ENCODE results near the gene CWC25. TPM values are rescaled to one million over a fixed set of nuclear protein-coding genes. Genes with fewer than 3 reads are reported as not detected.

Gene CWC25
- total RNA-seq, 4 donors from 2014 or later = 15.2 to 49.6 (median 30.5) TPM

DNA sequence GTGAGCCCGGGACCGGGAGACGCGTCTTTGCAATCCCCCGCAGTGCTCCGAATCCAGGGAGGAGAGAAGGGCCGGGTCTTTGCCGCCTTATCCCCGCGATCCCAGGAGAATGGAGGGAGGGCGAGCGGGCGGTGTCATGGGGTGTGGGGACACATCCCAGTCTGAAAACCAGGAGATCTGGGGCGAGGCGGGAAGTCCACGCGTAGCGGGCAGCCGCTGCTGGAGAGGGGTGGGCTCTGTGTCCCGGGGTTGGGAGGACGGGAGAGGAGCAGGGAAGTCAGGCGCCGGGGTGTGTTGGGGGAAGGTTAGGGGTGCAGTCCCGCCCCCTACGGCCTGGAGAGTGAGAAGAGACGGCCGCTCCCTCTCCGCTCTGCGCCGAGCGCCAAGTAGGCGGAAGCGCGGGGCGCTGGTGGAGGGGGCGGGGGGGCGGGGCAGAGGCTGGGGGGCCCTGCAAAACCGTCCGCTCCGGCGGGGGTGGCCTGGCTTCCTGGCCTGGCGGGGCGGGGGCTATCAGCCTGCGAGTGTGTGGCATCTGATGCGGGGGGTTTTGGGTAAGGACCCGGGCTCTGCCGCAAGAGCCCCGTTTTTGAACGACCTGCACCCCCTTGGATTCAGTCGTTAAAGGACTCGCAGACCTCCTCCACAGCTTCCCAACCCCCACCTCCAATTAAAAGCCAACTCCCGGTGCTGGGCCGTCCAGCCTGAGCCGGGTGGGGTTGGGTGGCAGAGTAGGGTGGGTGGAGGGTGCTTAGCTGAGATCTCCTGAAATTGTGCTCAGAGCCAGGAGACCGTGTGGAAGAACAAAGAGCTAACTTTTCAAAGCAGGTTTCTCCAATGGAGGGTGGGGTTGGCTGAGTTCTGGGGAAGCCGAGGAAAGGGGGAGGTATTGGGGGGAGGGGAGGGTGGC, 45.4 kb upstream of the CWC25 start:
- TF ChIP-seq, protein P1, sequence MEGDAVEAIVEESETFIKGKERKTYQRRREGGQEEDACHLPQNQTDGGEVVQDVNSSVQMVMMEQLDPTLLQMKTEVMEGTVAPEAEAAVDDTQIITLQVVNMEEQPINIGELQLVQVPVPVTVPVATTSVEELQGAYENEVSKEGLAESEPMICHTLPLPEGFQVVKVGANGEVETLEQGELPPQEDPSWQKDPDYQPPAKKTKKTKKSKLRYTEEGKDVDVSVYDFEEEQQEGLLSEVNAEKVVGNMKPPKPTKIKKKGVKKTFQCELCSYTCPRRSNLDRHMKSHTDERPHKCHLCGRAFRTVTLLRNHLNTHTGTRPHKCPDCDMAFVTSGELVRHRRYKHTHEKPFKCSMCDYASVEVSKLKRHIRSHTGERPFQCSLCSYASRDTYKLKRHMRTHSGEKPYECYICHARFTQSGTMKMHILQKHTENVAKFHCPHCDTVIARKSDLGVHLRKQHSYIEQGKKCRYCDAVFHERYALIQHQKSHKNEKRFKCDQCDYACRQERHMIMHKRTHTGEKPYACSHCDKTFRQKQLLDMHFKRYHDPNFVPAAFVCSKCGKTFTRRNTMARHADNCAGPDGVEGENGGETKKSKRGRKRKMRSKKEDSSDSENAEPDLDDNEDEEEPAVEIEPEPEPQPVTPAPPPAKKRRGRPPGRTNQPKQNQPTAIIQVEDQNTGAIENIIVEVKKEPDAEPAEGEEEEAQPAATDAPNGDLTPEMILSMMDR (IDR thresholded peaks at IDR 0.05) = no peak
- ATAC-seq (ENCODE audit: low FRiP score) = peak; percentile 35
- DNase-seq (ENCODE audit: low spot score) = no peak

DNA sequence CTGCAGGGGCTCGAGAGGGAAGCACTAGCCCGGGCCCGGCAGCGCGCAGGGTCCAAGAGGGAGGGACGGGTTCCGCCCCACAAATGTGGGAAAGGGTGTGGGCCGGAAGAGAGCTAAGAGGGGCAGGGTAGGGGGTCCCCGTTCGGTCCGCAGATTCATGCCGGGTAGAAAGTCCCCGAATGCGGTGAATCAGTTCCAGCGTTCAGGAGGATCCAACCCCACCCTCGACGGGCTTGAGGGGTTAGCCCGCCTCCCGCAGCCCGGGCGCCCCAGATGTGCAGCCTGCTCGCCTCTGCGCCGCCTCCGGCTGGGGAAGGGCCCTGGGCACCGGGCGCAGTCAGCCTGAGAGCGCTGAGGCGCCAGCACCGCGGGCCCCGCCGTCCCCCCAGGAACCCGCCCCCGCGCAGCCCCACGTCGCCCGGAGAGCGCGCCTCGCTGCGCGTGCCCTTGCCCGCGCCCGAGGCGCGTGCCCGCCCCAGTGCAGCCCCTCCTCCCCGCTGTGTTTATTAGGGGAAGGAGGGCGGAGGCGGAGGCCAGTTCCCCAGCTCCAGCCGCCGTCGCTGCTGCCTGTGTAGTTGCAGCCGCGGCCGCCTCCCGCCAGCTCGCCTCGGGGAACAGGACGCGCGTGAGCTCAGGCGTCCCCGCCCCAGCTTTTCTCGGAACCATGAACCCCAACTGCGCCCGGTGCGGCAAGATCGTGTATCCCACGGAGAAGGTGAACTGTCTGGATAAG, 44.6 kb upstream of the CWC25 start, which contains the start of gene LASP1:
LASP1 (plus strand) TSS at position 533 of the 733 bp plus-strand sequence; CDS start at position 665, 132 bp downstream.
- ATAC-seq (ENCODE audit: low FRiP score) = peak; percentile 63
- TF ChIP-seq, protein P1 (IDR thresholded peaks at IDR 0.05) = no peak
- DNase-seq (ENCODE audit: low spot score) = peak; percentile 53

DNA sequence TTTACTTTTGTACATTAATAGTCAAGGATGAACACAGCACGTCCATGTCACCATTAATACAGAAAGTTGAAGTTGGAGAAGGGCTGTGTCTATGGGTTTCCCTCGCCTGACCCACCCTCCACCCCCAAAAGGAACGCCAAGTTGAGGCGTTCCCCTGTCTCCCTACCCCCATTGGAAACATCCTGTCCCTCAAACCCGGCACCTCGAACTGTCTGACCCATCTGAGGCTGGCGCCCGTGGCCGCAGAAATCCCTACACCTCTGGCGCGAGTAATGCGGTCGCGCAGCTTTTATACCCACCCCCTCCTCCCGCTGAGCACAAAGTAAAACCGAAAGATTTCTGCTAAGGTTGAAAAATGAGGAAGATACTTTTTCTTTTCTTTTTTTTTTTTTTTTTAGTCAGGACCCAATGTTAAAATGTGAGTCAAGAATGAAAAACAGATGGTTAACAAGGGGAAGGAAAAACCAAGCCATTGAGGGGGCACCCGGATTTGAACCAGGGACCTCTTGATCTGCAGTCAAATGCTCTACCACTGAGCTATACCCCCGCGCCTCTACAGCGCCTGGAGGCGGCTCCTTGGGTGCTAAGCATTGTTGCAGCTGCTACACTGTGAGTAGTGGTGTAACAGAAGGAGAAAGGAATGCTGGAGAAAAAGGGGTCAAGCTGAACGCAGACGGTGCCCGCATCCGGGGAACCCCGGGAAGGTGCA, 43.9 kb upstream of the CWC25 start:
- TF ChIP-seq, protein P1 (IDR thresholded peaks at IDR 0.05) = no peak
- peak; percentile 92 for DNase-seq (ENCODE audit: low spot score)
- ATAC-seq (ENCODE audit: low FRiP score) = peak; percentile 50

DNA sequence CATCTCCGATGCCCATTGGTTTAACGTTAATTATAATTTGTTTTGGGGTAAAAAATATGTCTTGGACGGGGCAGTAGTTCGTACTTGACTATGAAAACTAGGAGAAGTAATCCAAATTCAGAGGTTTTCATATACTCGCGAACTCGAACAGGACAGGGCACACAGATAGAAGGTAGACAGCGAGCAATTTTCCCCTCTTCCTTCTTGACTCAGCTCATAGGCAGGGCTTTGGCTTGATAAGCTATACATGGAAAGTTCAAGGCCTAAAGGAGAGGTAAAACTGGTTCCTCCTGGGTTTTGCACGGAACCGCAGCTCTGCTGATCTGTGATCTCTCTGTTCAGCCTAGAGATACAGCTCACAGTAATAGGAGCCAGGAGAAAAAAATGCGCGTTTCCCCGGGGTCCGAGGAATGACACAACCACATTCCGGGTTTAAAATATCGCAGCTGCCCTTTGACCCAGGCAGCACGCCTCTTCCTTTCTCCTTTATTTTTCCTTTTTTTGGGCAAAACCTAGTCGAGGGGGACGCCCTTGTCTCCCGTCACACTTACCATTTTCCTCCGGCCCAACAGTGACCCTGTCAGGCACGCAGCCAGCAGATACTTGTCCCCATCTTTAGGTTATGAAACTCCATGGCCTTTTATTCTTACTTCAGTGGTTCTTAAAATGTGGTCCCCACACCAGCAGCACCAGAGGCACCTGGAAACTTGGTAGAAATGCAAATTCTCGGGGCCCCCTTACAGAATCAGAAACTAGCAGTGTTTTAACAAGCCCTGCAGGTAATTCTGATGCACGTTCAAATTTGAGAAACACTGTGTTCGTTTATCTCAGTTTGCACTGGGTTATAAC, 43.1 kb upstream of the CWC25 start:
- ATAC-seq (ENCODE audit: low FRiP score) (no peak), DNase-seq (ENCODE audit: low spot score) (peak; percentile 42)
- TF ChIP-seq, protein P1 (IDR thresholded peaks at IDR 0.05) = no peak

DNA sequence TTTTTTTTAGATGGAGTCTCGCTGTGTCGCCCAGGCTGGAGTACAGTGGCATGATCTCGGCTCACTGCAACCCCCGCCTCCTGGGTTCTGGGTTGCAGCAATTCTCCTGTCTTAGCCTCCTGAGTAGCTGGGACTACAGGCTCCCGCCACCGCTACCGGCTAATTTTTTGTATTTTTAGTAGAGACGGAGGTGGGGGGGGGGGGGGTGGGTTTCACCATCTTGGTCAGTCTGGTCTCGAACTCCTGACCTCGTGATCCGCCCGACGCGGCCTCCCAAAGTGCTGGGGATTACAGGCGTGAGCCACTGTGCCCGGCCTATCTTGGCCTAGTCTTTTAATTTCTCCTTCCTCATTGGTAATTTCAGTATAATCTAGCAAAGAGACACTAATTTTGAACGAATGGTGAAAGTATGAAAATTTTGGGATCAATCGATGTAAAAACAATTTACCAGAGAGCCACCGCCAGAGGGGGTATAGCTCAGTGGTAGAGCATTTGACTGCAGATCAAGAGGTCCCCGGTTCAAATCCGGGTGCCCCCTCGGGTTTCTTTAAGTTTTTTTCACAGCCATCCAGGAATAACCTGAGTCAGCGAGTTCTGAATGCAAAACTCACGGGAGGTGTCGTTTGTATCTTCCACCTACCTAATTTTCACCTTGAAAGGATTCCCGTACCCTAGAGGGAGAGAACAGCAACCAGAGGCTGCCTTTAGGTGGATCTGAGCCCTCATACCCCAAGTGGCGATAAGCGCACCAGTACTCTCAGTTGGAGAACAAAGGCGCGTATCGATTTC, 42.3 kb upstream of the CWC25 start:
- ATAC-seq (ENCODE audit: low FRiP score) (no peak), DNase-seq (ENCODE audit: low spot score) (no peak)
- TF ChIP-seq, protein P1 (IDR thresholded peaks at IDR 0.05) = no peak

All from omental fat pad (tissue), 4 donors.